Esophagus muscularis mucosa (tissue), 4 donors: Measurements from ENCODE around the gene GOLGA2. TPM values are rescaled to one million over a fixed set of nuclear protein-coding genes. Genes with fewer than 3 reads are reported as not detected.

Experiments used
- DNase-seq: peaks from one replicate; pipeline ENCODE4 v3.0.0-alpha.2; 2017; ENCODE audit errors: extremely low spot score
- H3K27ac ChIP-seq, 4 donors: fragments of 200-600 bp; sonication (generic); replicated peaks in 1 of 4; 1 replicate in 3 of 4; 2 replicates in 1 of 4; pipeline ENCODE4 v1.5.1; 2016 to 2019; ENCODE audit warnings: mild to moderate bottlenecking in 1 of 4
- H3K27me3 ChIP-seq, 4 donors: fragments of 200-600 bp; sonication (generic); one replicate each; pipeline versions ENCODE4 v1.5.1 to v1.6.0; 2016 to 2019
- H3K36me3 ChIP-seq, 4 donors: fragments of 200-600 bp; sonication (generic); one replicate each; pipeline ENCODE4 v1.5.1; 2016 to 2019
- H3K4me1 ChIP-seq, 4 donors: fragments of 200-600 bp; sonication (generic); one replicate each; pipeline ENCODE4 v1.5.1; 2016 to 2019
- H3K4me3 ChIP-seq, 4 donors: fragments of 200-600 bp; sonication (generic); 1 replicate in 2 of 4; 2 replicates in 2 of 4; pipeline ENCODE4 v1.5.1; 2016 to 2019; ENCODE audit warnings: mild to moderate bottlenecking in 4 of 4, moderate library complexity in 1 of 4
- H3K9me3 ChIP-seq, 4 donors: fragments of 200-600 bp; sonication (generic); 1 replicate in 3 of 4; 2 replicates in 1 of 4; pipeline ENCODE4 v1.5.1; 2016 to 2019
- CTCF ChIP-seq, 3 experiments: fragments of 200-600 bp in 2 of 3; fragments of 450-650 bp in 1 of 3; sonication (generic) in 2 of 3; IDR thresholded peaks; one replicate each; pipeline ENCODE4 v1.5.1; 2017 to 2019; ENCODE audit warnings: antibody characterized with exemption in 3 of 3, mild to moderate bottlenecking in 2 of 3, moderate library complexity in 1 of 3
- EP300 ChIP-seq: sonication (generic); formaldehyde crosslinking; IDR thresholded peaks from one replicate; pipeline ENCODE4 v1.6.1; 2017; ENCODE audit warnings: antibody characterized with exemption
- POLR2A ChIP-seq: fragments of 450-650 bp; IDR thresholded peaks from one replicate; pipeline ENCODE4 v1.6.1; 2017; ENCODE audit warnings: antibody characterized with exemption, moderate library complexity, mild to moderate bottlenecking, low read depth
- POLR2AphosphoS5 ChIP-seq, 2 donors: sonication (generic); formaldehyde crosslinking; IDR thresholded peaks; one replicate each; pipeline ENCODE4 v1.6.1; 2017; ENCODE audit warnings: antibody characterized with exemption in 2 of 2
- WGBS: methylation state at CpG from one replicate; pipeline ENCODE4 v1.1.5; 2018; 5-methylcytosine and 5-hydroxymethylcytosine counted together
- intact Hi-C: fragments of 100-400 bp; cut with DNase I; formaldehyde crosslinking; loops from one replicate; pipeline ENCODE4 v1.15.1; 2023
- total RNA-seq, 4 donors: library from RNA; depleted of rRNA; stranded (reverse); fragments of >200 nt; gene quantifications; one replicate each; pipeline versions ENCODE4 v1.1.0 to v1.2.1, GENCODE V29; 2016

GOLGA2 gene
- total RNA-seq, 4 donors from 2014 or later, result 71.1 to 108 (median 101) TPM

DNA sequence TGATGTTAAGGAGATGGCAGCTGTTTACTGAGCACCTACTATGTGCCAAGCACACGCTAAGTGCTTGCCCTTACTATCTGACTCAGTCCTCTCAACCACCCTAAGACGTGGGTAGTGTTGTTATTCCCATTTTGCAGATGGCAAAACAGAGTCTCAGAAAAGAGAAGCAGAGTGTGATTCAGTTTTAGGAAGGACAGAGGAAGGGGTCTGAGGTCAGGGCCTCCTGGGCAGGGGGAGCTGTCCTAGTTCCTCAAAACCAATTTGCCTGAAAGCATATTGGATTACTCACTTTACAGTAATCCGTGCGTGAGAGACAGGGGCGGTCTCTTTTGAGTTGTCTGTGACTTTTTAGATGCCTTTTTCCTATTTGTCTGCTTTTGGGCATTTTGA, 49.4 kb downstream of the GOLGA2 start:
- Histone ChIP-seq H3K4me3 (no peak overlapping the region), H3K27ac (no peak overlapping the region), H3K4me1 (no peaks in the 10 kb centered on the region), H3K36me3 (peaks cover 0 to 25% (median 4%) of the 10 kb centered on the region in 4 donors), H3K9me3 (no peaks in the 10 kb centered on the region), H3K27me3 (no peaks in the 10 kb centered on the region)
- WGBS, result 79% methylated on average over 5 of the region's 5 CpGs
- no peak for DNase-seq
- TF ChIP-seq CTCF (IDR thresholded peaks at IDR 0.05) (no peak), POLR2AphosphoS5 (IDR thresholded peaks at IDR 0.05) (no peak), POLR2A (no peak), EP300 (no peak)
- intact Hi-C loops, result no loop called here

DNA sequence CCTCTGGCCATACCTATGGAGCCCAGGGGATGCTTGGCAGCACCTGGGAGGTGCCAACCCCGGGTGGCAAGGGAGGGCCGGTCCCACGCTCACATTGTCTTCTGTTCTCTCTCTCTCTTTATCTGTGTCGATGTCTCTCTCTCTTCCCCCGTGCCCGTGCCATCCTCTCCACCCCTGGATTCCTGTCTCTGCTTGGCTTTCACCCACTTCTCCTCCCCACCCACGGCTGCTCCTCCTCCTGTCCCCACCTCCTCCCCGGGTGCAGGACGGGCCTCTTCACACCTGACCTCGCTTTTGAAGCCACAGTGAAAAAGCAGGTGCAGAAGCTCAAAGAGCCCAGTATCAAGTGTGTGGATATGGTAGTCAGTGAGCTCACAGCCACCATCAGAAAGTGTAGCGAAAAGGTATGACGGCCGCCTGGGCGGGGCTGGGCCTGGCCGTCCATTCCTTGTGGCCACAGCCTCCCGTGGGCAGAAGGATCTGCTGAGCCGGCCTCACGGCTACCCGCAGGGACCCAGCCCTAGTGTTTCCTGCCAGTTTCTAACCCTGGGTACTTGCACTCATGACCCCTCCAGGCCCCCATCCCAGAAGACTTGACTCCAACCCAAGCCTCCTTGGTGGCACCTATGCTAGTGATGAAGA, 49.9 kb downstream of the GOLGA2 start:
- 84% methylated on average over 19 of the region's 19 CpGs for WGBS
- no peak overlapping the region for H3K27ac ChIP-seq
- DNase-seq, result no peak
- H3K4me1 ChIP-seq, result no peaks in the 10 kb centered on the region
- H3K9me3 ChIP-seq, result no peaks in the 10 kb centered on the region
- intact Hi-C loops, result no loop called here
- no peak overlapping the region for H3K4me3 ChIP-seq
- no peaks in the 10 kb centered on the region for H3K27me3 ChIP-seq
- TF ChIP-seq POLR2AphosphoS5 (IDR thresholded peaks at IDR 0.05) (no peak), EP300 (no peak), POLR2A (no peak), CTCF (IDR thresholded peaks at IDR 0.05) (no peak)
- peaks cover 0 to 27% (median 4%) of the 10 kb centered on the region in 4 donors for H3K36me3 ChIP-seq

GRCh38 chr9:128224877-128225276, 50.9 kb downstream of the GOLGA2 start:
- no peak overlapping the region for H3K27ac ChIP-seq
- TF ChIP-seq CTCF (IDR thresholded peaks at IDR 0.05) (no peak), POLR2A (no peak), POLR2AphosphoS5 (IDR thresholded peaks at IDR 0.05) (no peak), EP300 (no peak)
- no peak overlapping the region for H3K4me3 ChIP-seq
- 87% methylated on average over 7 of the region's 7 CpGs for WGBS
- no peaks in the 10 kb centered on the region for H3K4me1 ChIP-seq
- no peak for DNase-seq
- H3K27me3 ChIP-seq, result no peaks in the 10 kb centered on the region
- intact Hi-C loops, result no loop called here
- peaks cover 0 to 27% (median 4%) of the 10 kb centered on the region in 4 donors for H3K36me3 ChIP-seq
- no peaks in the 10 kb centered on the region for H3K9me3 ChIP-seq

DNA sequence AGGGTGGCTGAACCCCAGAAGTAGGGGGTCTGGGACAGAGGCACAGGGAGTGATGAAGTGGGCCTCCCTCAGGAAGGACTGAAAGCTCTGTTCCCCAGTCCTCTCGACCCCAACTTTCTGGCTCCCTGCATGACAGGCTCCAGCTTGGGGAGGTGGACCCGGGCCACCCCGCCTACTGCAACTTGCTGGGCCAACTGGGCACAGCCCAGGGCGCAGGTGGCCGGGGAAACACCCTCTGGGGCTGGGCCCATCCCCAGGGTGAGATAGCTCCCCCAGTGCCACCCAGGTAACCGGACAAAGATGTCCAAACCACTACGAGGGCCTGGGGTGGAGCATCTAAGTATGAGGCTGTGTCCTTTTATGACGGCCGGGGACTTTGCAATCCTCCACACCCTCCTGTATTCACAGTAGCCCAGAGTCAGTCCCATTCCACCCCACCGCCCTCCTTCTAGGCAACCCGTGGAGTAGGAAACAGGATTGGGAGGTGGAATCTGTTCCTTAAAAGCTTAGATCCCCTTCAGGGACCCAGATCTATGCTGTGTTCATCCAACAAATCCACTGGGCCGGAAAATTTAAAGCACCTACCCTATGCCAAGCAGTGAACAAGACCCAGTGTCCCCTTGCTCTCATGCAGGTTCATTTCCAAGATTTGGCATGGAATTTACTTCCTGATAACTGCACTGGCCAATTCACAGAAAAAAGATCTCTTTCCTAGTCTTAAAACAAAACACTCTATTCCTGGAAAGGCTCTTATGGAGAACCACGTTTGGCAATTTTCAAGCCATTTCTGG, 52.7 kb downstream of the GOLGA2 start:
- H3K27me3 ChIP-seq, result no peaks in the 10 kb centered on the region
- intact Hi-C loops, result no loop called here
- WGBS, result 83% methylated on average over 8 of the region's 13 CpGs
- no peak for DNase-seq
- peaks cover 8 to 15% (median 13%) of the 10 kb centered on the region in 4 donors for H3K4me1 ChIP-seq
- H3K36me3 ChIP-seq, result peaks cover 0 to 27% (median 4%) of the 10 kb centered on the region in 4 donors
- TF ChIP-seq EP300, result no peak
- no peak for TF ChIP-seq POLR2A
- no peak for TF ChIP-seq POLR2AphosphoS5 (IDR thresholded peaks at IDR 0.05)
- no peaks in the 10 kb centered on the region for H3K9me3 ChIP-seq
- no peak overlapping the region for H3K27ac ChIP-seq
- no peak overlapping the region for H3K4me3 ChIP-seq

DNA sequence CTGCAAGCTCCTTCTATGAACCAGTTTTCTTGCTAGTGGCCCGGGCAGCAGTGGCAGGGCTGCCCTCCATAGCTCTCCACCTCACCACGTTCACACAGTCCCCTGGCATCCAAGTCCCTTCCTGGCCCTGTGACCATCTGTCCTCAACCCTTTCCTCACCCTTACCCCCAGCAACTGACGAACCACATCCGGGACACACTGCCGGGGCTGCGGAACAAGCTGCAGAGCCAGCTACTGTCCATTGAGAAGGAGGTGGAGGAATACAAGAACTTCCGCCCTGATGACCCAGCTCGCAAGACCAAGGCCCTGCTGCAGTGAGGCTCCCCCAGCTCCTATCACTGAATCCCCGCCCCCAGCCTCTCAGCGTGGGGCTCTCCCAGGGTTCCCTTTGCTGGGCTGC, 53.8 kb downstream of the GOLGA2 start:
- Histone ChIP-seq H3K36me3 (peaks cover 0 to 27% (median 4%) of the 10 kb centered on the region in 4 donors), H3K4me1 (peaks cover 10 to 22% (median 19%) of the 10 kb centered on the region in 4 donors), H3K27me3 (no peaks in the 10 kb centered on the region), H3K4me3 (no peak overlapping the region), H3K9me3 (no peaks in the 10 kb centered on the region), H3K27ac (no peak overlapping the region)
- no peak for DNase-seq
- intact Hi-C loops, result no loop called here
- WGBS, result 92% methylated on average over 9 of the region's 10 CpGs
- no peak for TF ChIP-seq POLR2A
